ENCODE data around the gene EP400. TPM values are rescaled to one million over a fixed set of nuclear protein-coding genes. Genes with fewer than 3 reads are reported as not detected.

EP400 gene
- total RNA-seq, 1 experiment from 2014 or later = 60.5 TPM

GRCh38 chr12:131927110-131928079 lies 22.3 kb upstream of the EP400 start:
- intact Hi-C loops (cut with micrococcal nuclease; ENCODE audit: unreplicated experiment) = loop anchor here (5.0 kb wide), 1 partner anchor 65 kb away; no protein-coding TSS in a partner anchor
- Histone ChIP-seq H3K36me3 (ENCODE audit: control insufficient read depth, insufficient read depth, low read length) (0 out of 2 replicates have a peak, but pooled peaks cover under 1% of the 10 kb centered on the region), H3K4me1 (no peaks in the 10 kb centered on the region; the same call in 1 of the 2 replicates), H3K27me3 (replicated peaks; ENCODE audit: control insufficient read depth, insufficient read depth, low read length) (no peaks in the 10 kb centered on the region), H3K9me3 (no peaks in the 10 kb centered on the region), H3K4me3 (ENCODE audit: low read depth, low read length) (no peak overlapping the region)
- H3K36me3 Mint-ChIP-seq (ENCODE audit: insufficient read depth, unreplicated experiment) = peaks cover 38% of the 10 kb centered on the region
- TF ChIP-seq CTCF (IDR thresholded peaks at IDR 0.05; ENCODE audit: insufficient read depth in 1 of 2, low read depth in 1 of 2, low read length in 1 of 2, severe bottlenecking in 1 of 2, unreplicated experiment in 1 of 2) = no peak
- peak overlapping the region; percentile 97 for H3K4me3 Mint-ChIP-seq (ENCODE audit: unreplicated experiment)
- peaks cover 11% of the 10 kb centered on the region for H3K4me1 Mint-ChIP-seq (ENCODE audit: low read depth, unreplicated experiment)
- no peaks in the 10 kb centered on the region for H3K27me3 Mint-ChIP-seq (ENCODE audit: insufficient read depth, unreplicated experiment)
- H3K27ac Mint-ChIP-seq (ENCODE audit: unreplicated experiment) = no peak overlapping the region
- ChIA-PET CTCF (interaction anchor here (0.8 kb wide), 1 partner anchor 91 kb away, joined by 4 read pairs; no protein-coding TSS in a partner anchor), POLR2A (interaction anchor here (0.5 kb wide), 1 partner anchor 63 kb away, joined by 3 read pairs; no protein-coding TSS in a partner anchor)
- BruUV-seq (replicated peaks) = TSS peak; percentile 75
- H3K9me3 Mint-ChIP-seq (ENCODE audit: unreplicated experiment) = no peaks in the 10 kb centered on the region
- no peak for DNase-seq

GRCh38 chr12:131928080-131928710 lies 21.5 kb upstream of the EP400 start:
- Histone ChIP-seq H3K36me3 (ENCODE audit: control insufficient read depth, insufficient read depth, low read length) (peaks cover 3% of the 10 kb centered on the region; the same call in 1 of the 2 replicates), H3K9me3 (no peaks in the 10 kb centered on the region), H3K4me3 (ENCODE audit: low read depth, low read length) (peak overlapping the region; percentile 96), H3K4me1 (no peaks in the 10 kb centered on the region; the same call in 1 of the 2 replicates), H3K27me3 (replicated peaks; ENCODE audit: control insufficient read depth, insufficient read depth, low read length) (no peaks in the 10 kb centered on the region)
- ChIA-PET POLR2A (no interaction called here), CTCF (interaction anchor here (0.8 kb wide), 1 partner anchor 92 kb away, joined by 4 read pairs; no protein-coding TSS in a partner anchor)
- intact Hi-C loops (cut with micrococcal nuclease; ENCODE audit: unreplicated experiment) = loop anchor here (5.0 kb wide), 1 partner anchor 66 kb away; no protein-coding TSS in a partner anchor
- no peak for TF ChIP-seq CTCF (IDR thresholded peaks at IDR 0.05; ENCODE audit: insufficient read depth in 1 of 2, low read depth in 1 of 2, low read length in 1 of 2, severe bottlenecking in 1 of 2, unreplicated experiment in 1 of 2)
- no peaks in the 10 kb centered on the region for H3K27me3 Mint-ChIP-seq (ENCODE audit: insufficient read depth, unreplicated experiment)
- H3K4me3 Mint-ChIP-seq (ENCODE audit: unreplicated experiment) = peak overlapping the region; percentile 97
- peaks cover 11% of the 10 kb centered on the region for H3K4me1 Mint-ChIP-seq (ENCODE audit: low read depth, unreplicated experiment)
- H3K36me3 Mint-ChIP-seq (ENCODE audit: insufficient read depth, unreplicated experiment) = peaks cover 42% of the 10 kb centered on the region
- BruUV-seq (replicated peaks) = no TSS peak
- no peaks in the 10 kb centered on the region for H3K9me3 Mint-ChIP-seq (ENCODE audit: unreplicated experiment)
- DNase-seq = no peak
- H3K27ac Mint-ChIP-seq (ENCODE audit: unreplicated experiment) = no peak overlapping the region

Measured in Caco-2 (cell line).